HG03103 (cell line): Measurements from ENCODE around the gene FHIT.
"Not testable (repeated sequence)": the region's sequence is repeated elsewhere in the genome, so short reads cannot be mapped to it uniquely, and the experiment has no call there.

Source experiments
- ATAC-seq: cut with Tn5 transposase; IDR thresholded peaks from one replicate; pipeline ENCODE4 v1.9.1; 2021; ENCODE audit warnings: low read depth; ENCODE audit not compliant: unreplicated experiment

The FHIT gene

DNA sequence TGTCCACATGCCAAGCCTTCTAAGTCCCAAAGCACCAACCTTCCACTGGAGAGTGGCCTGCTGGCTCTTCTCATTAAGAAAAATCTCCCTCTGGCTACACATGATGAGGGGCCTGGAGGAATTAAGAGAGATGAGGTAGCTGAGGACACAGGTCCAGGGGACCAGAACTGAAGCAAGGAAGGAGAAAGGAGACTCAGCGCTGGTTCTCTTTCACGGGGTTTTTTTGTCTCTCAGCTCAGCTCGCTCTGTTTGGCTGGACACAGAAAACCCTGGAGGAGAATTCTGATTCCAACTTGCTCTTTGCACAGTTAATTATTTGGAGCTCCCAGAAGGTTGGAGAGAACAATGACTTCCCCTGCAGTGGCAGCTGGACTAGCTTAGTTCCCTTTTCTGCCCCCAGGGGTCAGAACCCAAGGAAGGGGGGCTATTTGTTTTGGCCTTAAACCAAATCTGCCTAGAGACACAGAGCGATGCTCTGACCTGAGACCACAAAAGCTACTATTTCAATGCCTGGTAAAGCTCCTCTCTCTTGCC is 507.6 kb downstream of the FHIT start:
- ATAC-seq: no peak

DNA sequence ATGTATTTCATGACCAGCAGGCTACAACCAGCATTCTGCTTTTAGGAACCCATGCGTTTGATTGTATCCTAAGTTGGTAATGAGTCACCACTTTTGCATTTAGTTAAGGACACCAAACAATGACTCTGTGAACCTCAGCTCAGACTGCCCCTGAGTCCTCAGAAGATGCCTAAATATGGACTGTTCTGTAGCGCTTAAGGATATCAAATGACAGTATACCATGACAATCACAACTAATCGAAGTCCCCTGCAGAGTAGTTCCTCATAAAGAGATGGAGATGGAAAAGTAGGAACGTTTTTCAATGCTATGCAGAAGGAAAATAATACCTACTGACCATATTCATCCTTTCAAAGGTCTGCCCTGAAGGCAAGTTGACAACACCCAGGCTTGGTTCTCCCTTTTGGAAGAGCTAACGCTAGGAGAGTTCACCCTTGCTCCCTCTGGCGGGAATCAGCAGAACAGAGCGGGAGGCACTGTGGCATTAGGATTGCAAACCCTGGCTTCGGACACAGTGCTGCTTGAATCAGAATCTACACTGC is 508.6 kb downstream of the FHIT start:
- ATAC-seq: no peak

DNA sequence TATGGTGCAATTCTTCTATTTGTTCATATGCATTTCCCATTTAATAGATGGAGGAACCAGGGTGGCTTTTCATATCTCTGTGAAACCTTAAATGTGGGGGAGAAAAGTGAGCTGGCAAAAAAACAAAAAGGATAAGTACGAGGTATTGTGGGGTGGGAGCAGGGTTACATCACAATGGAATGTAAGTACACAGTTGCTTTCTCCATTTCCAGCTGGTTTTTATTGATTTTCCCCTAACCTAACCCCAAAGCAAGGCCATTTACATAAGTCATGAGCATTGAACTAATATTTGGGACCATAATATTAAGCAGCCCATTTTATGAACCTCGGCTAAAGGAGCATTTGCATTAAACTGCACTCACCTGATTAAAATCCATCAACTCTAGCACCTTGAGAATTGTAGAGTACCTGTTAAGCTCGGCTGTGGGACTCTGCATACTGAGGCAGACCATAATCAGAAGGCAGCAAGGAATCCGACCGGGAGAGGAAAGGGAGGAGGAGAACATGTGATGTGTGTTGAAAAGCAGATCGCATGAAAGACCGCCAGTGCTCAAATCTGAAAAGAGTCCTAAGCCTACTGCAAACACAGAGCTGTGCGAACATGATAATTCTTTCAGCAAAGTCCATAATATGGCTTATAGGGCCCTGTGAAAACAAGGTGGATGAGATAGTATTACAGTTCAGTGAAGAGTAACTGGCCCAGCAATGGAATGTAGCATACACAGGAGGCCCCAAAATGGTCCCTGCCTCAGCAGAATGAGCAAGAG is 513.4 kb downstream of the FHIT start:
- no peak for ATAC-seq

DNA sequence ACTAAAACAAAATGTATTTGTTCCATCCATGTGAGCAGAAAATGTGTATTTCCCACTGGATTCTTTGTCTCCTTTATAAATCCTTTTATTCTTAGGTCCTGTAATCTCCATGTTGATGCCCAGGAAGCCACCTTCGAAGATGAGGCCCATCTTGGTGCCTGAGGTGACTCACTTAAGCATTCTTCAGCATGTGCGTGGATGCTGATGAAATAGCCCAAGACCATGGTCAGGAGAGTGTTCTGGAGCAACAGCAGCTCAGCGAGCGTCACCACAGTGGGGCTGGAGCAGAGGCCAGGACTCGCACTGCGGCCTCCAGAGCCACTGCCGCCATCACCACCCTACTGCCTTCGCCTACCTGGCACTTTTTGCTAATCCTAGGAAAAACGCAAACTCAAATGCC is 520.9 kb downstream of the FHIT start:
- ATAC-seq: no peak

DNA sequence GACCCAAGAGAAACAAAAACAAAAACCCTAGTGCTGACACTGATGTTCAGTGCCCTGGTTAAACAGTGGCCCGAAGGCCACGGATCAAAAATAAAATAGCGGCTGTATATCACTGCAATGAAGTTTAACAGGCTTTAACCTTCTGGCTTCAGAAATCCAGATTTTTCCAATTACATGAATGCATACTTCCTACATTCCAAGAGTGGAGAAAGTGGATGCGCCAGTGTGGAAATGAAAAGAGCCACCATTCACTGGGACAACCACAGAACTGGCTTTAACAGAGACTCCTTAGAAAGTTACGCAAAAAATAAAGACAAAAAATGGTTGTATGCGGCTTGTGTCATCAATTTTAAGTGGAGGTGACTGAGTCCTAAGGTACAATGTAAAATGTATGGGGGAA is 522.2 kb downstream of the FHIT start:
- ATAC-seq: no peak

DNA sequence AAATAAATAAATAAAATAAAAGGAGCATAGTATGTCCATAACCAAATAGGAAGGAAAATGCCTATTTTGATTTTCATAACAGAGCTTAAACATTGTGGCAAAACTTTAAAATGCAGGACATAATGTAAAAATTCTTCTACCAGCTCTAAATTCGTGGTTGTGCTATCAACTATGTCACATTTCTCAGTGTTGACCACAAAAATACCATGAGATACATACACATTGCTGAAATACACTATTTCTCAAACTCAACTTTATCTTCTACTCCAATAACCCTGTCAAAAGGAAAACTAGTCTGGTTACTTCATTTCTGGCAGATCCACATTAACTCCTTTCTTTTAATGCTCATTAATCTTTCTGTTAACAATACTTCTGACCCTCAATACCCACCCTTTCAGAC is 523.2 kb downstream of the FHIT start:
- ATAC-seq: no peak

DNA sequence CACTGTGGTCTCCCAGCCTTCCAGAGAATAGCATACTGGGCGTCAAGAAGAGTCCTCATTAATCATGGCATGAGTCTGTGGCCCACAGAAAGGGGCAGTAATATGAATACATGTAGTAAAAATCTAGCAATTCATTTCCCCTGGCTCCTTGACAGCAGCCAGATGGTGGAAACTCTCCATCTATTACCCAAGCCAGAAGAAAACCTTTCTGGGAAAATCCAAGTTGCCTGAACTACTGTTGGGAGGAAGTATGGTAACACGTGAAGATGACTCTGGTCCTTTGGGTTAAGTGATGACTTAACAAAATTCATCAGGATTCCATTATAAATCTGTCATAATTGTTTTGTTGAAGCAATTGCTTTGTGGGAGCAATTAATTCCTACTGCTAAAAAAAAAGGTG is 530.5 kb downstream of the FHIT start:
- ATAC-seq: no peak

DNA sequence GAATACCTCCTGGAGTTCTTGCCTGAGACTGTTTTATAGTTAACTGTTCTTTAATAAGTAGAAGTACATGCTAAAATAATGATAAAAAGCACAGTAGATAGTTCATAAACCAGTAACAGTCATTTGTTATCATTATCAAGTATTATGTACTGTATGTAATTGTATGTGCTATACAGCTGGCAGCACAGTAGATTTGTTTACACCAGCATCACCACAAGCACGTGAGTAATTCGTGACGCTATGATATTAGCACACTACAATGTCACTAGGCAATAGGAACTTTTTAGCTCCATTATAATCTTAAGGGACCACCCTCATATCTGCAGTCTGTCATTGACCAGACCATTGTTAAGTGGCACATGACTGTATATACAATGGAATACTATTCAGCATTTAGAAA is 534.7 kb downstream of the FHIT start:
- no peak for ATAC-seq

DNA sequence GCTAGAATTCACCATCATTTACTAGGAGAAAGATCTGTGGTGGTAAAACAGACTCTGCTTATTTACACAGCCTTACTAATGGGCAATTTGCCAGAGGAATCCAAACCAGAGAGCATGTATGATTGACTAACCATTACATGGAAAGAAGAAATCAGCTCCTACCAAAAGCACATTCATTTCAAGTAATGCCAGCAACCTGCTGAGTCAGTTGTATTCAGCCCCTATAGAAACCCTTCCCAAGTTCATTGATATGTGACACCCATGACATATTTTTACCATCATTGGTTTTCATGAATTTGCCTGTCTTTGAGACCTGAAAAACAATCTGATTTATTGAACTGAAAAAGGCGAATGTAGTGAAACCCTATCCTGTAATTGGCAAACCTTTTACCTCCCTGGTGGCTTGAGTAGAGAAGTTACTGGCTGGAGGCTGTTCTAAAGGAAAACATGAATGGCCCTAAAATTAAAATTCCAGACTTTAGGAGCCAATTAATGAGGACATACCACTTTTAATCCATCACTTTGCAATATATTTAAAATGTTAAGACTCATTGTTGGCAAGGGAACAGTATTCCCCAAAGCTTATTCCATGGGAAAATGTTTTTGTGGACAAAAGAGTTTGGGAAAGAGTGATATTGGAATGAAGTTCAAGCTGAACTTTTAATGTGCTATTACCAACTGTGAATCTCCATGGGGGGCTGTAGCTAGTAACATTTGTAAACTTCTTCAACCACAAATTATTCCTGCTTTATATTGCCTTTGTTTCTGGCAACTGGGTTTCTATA is 542.9 kb downstream of the FHIT start:
- no peak for ATAC-seq

DNA sequence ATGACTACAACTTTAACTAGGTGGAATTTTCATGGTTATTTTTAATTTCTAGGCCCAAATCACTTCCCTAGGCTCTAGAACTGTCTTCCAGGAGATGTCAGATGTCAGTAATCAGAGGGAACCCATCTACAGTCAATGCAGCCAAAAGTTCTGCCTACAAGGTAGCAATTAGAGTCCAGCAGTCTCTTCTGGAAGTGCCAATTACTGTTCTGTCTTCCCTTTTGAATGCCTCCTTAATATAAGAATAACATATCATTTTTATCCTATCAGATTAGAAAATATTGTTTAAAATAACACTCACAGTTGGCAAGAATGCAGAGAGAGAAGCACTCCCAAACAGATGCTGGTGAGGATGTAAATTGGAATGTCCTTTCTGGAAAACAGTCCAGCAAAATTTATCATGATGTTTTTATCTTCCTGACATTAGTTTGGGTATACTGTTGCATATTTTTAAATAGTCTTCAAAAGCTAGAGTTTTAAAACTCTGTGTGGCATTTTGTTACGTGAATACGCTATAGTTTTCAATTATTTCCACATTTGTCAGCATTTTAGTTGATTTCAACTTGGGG is 543.7 kb downstream of the FHIT start:
- no peak for ATAC-seq

DNA sequence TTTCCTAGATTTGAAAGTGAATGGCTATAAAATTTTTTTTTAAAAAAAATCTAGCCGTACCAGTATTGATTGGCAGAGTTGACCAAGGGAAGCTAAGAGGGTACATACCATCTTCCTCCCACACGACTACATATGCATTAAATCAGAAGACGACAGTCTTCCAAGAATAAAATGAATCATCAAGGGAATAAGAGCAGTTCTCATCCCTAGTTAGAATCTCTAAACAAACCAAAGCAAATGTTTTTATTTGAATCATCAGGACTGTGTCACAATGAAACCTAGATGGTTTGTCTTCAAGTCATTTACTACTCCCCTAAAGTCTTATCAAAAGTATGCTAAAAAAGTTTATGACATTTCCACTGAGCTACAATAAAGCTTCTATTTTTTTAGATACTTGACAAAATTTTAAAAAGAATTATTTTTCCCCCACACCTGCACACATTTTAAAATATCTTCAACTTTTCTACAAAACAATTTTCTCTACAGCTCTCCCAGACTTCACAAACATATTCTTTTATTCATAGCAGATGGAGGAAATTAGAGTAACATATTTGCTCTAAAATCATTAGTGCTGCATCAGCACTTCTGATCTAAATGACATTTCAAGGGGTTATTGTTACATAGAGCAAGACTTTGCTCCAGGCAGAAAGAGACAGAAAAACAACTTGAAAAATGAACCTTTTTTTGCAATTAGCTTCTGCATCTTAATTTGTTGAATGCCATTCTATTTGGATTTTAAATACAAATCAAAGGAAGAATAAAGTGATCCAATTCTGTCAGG is 547.1 kb downstream of the FHIT start:
- no peak for ATAC-seq

DNA sequence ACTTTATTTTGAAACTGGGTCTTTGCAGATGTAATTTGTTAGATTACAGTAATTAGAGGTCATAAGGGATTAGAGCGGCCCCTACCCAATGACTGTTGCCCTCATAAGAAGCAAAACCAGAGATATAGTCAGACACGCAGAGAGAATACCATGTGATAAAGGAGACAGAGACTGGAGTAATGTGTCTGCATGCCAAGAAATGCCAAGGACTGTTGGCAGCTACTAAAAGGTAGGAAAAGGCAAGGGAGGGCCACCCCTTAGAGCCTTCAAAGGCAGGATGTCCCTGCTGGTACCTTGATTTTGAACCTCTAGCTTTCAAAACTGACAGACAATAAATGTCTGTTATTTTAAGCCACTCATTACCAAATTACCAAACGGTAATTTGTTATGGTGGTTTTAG is 548.2 kb downstream of the FHIT start:
- ATAC-seq: no peak

DNA sequence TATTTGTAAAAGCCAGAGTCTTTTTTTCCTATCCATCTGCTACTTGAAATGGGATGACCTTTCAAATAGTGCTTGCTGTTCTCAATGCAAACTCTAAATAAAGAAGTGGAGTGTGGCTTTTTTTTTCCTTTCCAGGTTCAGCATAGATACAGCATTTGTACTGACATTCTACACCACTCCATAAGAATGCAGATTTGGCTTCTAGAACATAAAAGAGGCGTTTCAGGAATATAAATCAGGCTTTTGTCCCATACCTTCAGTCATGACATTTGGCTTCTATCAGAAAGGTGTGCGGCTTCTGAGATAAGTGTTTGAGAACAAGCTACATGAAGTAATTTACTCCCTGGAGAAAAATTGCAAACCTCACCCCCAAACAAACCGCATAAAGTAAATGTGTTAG is 553.1 kb downstream of the FHIT start:
- ATAC-seq: no peak

DNA sequence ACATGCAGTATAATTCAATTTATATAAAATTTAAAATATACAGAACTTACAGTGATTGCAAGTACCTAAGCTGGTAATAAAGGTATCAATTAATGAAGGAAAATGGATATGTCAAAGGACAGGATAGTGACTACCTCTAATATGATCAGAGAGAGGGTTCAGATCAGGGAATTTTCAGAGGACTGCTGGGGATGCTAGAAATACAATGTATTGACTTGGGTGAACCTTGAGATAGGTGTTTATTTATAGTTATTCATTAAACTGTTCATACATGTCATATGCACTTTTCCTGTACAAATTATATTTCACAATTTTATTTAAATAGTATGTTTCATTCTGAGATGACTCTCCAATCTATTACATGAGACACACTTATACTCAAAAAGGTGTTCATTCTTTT is 554.1 kb downstream of the FHIT start:
- no peak for ATAC-seq

DNA sequence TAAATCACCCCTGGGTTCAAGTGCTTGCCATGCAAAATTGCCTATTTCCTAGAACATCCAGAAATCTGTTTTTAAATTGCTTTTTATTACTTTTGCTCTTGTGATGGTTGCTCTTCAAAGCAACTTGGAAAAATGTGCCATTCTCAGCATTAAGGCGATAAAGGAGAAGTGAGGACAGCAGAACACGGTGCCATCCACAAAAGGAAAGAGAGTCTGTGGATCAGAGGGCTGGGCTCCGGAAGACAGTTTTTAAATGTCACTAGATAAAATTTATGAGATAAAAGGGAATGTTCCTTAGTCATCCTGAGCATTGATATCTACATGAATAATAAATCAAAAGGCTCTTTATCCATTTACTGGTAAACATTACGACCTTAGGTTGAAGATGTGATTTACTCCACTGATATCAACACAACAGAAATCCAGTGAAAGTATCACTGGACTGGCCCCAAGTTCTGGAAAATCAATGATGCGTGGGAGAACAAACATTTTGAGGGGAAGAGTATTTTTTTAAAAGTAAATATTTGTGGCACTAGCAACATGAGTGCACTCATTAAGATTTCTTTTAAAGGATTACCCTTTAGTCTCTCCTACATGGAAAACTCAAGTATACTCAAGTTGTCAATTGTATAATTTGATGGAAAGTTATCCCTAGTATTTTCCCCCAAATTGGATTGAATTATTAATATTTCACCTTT is 554.7 kb downstream of the FHIT start:
- ATAC-seq: no peak

DNA sequence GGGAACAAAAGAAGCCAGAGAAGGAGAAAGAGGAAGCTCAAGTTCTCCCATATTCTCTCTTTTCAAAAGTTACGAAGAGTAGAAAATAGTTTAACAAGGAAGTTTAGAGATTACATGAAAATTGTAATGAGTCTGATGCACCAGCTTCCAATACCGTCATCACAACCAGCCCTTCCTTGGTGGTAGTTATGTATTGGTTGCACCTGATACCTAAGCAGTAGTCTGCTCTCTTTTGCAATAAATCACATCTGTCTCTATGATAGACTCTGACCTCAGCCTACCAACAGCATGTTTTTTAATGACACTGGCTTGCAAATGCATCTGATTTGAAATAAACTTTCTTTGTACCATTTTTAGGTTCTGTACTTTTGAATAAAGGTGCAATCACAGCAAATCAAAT is 575.8 kb downstream of the FHIT start:
- no peak for ATAC-seq

DNA sequence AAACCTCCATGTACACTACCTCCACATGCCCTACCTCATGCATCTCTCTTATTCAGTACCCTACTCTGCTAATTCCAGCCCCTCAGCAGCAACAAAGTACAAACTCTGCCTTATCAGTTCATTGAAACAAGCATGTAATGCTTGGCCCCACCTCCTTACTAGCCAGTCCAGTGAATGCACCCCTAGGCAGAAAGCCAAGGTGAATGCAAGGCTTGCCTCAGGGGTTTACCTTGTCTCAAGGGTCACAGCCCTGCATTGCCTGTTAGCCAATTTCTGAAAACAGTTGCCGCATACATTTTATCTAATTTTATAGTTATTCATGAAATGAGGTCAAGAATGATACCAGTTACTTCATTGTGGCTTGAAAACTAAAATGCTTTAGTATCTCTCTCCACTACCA is 576.4 kb downstream of the FHIT start:
- no peak for ATAC-seq

DNA sequence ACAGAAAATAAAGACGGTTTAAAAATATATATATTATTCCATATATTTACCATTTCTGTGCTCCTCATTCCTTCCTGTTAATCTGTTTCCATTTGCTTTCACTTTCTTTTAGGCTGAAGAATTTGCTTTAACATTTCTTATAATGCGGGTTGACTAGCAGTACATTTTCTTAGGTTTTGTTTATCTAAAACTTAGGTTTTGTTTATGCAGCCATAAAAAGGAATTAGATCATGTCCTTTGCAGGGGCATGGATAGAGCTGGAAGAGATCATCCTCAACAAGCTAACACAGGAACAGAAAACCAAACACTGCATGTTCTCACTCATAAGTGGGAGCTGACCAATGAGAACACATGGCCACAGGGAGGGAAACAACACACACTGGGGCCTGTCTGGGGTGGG is 578.1 kb downstream of the FHIT start:
- ATAC-seq: no peak

DNA sequence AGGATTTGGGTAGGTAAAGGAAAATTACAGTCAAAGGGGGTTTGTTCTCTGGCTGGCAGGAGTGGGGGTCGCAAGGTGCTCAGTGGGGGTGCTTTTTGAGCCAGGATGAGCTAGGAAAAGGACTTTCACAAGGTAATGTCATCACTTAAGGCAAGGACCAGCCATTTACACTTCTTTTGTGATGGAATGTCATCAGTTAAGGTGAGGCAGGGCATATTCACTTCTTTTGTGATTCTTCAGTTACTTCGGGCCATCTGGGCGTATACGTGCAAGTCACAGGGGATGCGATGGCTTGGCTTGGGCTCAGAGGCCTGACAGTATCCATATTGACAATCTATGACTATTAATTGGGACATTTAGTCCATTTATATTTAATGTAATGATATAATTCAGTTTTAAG is 578.9 kb downstream of the FHIT start:
- not testable (repeated sequence) for ATAC-seq

DNA sequence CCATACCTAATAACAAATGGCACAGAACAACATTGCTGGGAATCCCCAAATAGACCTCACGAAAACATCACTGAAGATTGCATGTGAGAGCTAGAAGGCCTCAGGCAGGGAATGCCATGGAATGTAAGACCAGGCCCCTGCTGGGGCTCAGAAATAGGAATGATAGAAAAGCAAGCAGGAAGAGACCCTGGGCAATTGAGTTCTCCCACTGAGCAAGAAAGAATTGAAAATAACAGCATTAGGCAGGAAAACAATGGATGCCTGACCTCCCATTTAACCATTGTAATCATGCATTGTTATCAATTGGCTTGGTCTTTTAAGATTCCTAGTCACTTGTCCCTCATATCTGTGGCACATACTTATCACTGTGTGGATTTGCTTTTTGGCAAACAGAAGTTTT is 581.6 kb downstream of the FHIT start:
- ATAC-seq: no peak
